Omental fat pad (tissue), 4 donors: ENCODE measurements around the gene FRMD8. TPM values are rescaled to one million over a fixed set of nuclear protein-coding genes. Genes with fewer than 3 reads are reported as not detected.

Source experiments
- ATAC-seq: fragments of 150-250 bp; one replicate; pipeline ENCODE4 v1.9.1; 2016; ENCODE audit warnings: mild to moderate bottlenecking, moderate library complexity; ENCODE audit not compliant: low FRiP score
- DNase-seq: peaks from one replicate; pipeline ENCODE4 v3.0.0-alpha.2; 2019; ENCODE audit warnings: low spot score
- small RNA-seq: library from RNA; depleted of rRNA; stranded (forward); fragments of <200 nt; gene quantifications from one replicate; pipeline ENCODE3, GENCODE V24; 2016
- total RNA-seq, 4 donors: library from RNA; depleted of rRNA; stranded (reverse); fragments of >200 nt; gene quantifications; one replicate each; pipeline ENCODE4 v1.1.0, GENCODE V29; 2016
- TF ChIP-seq, protein P1 (sequence below), 3 donors: fragments of 450-650 bp; IDR thresholded peaks; one replicate each; pipeline ENCODE4 v1.5.1; 2016 to 2017; ENCODE audit warnings: antibody characterized with exemption in 3 of 3, mild to moderate bottlenecking in 3 of 3, moderate library complexity in 2 of 3

The FRMD8 gene
- total RNA-seq, 4 donors from 2014 or later: 29.2 to 77.9 (median 58.9) TPM

- TF ChIP-seq, protein P1, sequence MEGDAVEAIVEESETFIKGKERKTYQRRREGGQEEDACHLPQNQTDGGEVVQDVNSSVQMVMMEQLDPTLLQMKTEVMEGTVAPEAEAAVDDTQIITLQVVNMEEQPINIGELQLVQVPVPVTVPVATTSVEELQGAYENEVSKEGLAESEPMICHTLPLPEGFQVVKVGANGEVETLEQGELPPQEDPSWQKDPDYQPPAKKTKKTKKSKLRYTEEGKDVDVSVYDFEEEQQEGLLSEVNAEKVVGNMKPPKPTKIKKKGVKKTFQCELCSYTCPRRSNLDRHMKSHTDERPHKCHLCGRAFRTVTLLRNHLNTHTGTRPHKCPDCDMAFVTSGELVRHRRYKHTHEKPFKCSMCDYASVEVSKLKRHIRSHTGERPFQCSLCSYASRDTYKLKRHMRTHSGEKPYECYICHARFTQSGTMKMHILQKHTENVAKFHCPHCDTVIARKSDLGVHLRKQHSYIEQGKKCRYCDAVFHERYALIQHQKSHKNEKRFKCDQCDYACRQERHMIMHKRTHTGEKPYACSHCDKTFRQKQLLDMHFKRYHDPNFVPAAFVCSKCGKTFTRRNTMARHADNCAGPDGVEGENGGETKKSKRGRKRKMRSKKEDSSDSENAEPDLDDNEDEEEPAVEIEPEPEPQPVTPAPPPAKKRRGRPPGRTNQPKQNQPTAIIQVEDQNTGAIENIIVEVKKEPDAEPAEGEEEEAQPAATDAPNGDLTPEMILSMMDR (IDR thresholded peaks at IDR 0.05): no peak
- no peak for DNase-seq
- ATAC-seq: peak; percentile 24
Observed at GRCh38 chr11:65454311-65454695, 67.9 kb downstream of the FRMD8 start.

DNA sequence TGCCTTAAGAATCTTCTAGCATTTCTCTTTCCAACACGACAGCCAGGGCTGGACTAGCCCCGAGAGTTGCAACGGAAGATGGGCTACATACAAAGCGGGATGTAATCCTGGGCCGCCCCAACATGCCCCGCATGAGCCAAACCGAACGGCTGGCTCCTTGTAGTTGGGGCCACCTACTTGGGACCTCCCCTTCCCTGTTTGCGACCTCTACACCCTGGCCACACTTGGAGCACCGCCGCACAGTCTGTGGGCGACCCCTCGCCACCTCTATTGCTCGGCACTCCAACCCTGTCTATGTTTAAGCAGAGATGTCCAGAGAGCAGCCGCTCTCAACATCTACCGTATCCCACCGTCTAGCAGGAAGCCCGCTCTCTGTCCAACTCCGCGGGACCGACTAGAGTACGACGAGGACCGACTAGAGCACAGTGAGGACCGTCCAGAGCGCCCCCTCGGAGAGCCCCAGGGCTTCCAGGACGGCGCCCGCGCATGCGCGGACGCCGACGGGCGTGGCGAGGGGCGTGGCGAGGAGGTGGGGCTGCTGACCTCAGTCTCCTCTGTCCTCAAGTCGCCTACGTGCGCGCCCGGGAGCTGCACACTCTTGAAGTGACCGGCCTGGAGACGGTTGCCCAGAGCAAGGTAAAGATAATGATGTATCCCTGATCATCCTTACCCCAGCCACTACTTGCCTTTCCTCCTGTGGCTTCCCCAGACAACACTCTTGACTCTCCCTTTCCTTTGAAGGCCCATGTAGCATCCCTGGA, 68.4 kb downstream of the FRMD8 start:
- ATAC-seq (peak; percentile 76), DNase-seq (no peak)
- TF ChIP-seq, protein P1 (IDR thresholded peaks at IDR 0.05): no peak

DNA sequence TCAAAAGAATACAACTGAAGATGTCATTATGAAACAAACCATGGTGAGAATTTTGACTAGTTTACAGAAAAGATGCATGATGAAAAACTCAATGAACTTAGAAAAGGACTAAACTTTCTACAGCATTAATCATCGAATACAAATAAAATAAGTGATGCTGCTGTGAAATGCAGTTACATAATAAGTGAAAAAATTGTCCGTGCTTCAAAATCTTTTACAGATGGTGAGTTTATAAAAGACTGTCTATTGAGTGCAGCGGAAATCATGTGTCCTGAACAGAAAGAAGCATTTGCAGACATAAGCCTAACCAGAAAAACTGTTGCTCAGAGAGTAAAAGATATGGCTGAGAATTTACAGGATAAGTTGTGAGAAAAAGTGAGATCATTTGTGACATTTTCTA, 70.0 kb downstream of the FRMD8 start:
- DNase-seq (no peak), ATAC-seq (no peak)
- TF ChIP-seq, protein P1 (IDR thresholded peaks at IDR 0.05): no peak

DNA sequence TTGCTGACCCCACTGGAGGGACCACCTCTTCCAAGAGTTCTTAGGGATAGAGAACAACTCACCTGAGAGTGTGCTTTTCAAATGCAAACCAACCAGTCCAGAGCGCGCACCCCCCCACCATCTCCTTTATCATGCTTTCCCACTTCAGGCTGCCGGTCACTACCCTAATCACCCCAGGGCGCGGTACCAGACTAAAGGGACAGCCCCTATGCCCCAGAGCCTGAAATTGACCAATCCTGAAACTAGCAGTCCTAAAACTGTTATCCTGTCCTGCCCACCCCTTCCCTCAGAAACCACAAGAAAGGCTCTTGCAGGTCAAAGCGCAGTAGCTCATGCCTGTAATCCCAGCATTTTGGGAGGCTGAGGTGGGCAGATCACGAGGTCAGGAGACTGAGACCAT, 73.1 kb downstream of the FRMD8 start:
- ATAC-seq: no peak
- DNase-seq: no peak
- TF ChIP-seq, protein P1 (IDR thresholded peaks at IDR 0.05): no peak

Small RNA genes lying within 50 kb of the gene (small RNA-seq; reads per million reads assigned to genes)
- gene RF01684: not detected

Other genes with a start within 250 kb of the FRMD8 start
- gene SPDYC, start 216.4 kb upstream of the FRMD8 start, total RNA-seq: not detected
- gene CAPN1, start 204.7 kb upstream of the FRMD8 start, total RNA-seq: 100 to 1,000 TPM in 2 of 4 donors, 10 to 100 TPM in 2; 72.8 to 109 (median 92.9) TPM
- 10 to 100 TPM in 1 of 4 donors, 1 to 10 TPM in 3; 3.5 to 13.7 (median 6.9) TPM for gene POLA2, start 124.7 kb upstream of the FRMD8 start, total RNA-seq
- gene CDC42EP2, start 71.8 kb upstream of the FRMD8 start, total RNA-seq: 100 to 1,000 TPM in 1 of 4 donors, 10 to 100 TPM in 3; 44.0 to 120 (median 68.6) TPM
- gene DPF2, start 52.8 kb upstream of the FRMD8 start, total RNA-seq: 10 to 100 TPM; 23.3 to 32.9 (median 27.3) TPM
- gene TIGD3, start 31.9 kb upstream of the FRMD8 start, total RNA-seq: 1 to 10 TPM in 1 of 4 donors, under 1 TPM in 3; 0.36 to 2.0 (median 0.50) TPM
- gene SLC25A45, start 4.0 kb upstream of the FRMD8 start, total RNA-seq: 1 to 10 TPM; 4.1 to 9.2 (median 6.0) TPM
- gene NEAT1, start 36.2 kb downstream of the FRMD8 start, total RNA-seq: 1,000 to 10,000 TPM in 1 of 4 donors, 100 to 1,000 TPM in 3; 447 to 1,169 (median 678) TPM
- gene MALAT1, start 112.4 kb downstream of the FRMD8 start, total RNA-seq: over 10,000 TPM; 11,614 to 21,764 (median 16,063) TPM
- 100 to 1,000 TPM in 1 of 4 donors, 10 to 100 TPM in 3; 75.4 to 105 (median 88.8) TPM for gene SCYL1, start 138.4 kb downstream of the FRMD8 start, total RNA-seq
- gene LTBP3, start 171.7 kb downstream of the FRMD8 start, total RNA-seq: 10 to 100 TPM; 67.3 to 84.8 (median 76.5) TPM
- gene ZNRD2, start 183.8 kb downstream of the FRMD8 start, total RNA-seq: 10 to 100 TPM; 41.1 to 56.1 (median 50.1) TPM
- gene FAM89B, start 185.9 kb downstream of the FRMD8 start, total RNA-seq: 10 to 100 TPM; 29.1 to 37.4 (median 33.1) TPM
- gene EHBP1L1, start 189.4 kb downstream of the FRMD8 start, total RNA-seq: 100 to 1,000 TPM in 1 of 4 donors, 10 to 100 TPM in 3; 21.2 to 125 (median 65.6) TPM
- 1 to 10 TPM in 3 of 4 donors, not detected in 1; 1.1 to 1.7 (median 1.5) TPM for gene KCNK7, start 209.2 kb downstream of the FRMD8 start, total RNA-seq
- gene MAP3K11, start 227.6 kb downstream of the FRMD8 start, total RNA-seq: 10 to 100 TPM; 29.6 to 69.5 (median 44.8) TPM
- gene PCNX3, start 229.1 kb downstream of the FRMD8 start, total RNA-seq: 10 to 100 TPM; 15.8 to 25.1 (median 20.7) TPM